ENCODE results near the gene DUSP7.

The DUSP7 gene

GRCh38 chr3:52070724-52071621, 14.6 kb upstream of the DUSP7 start:
- no peak for DNase-seq (ENCODE audit: low read depth, low spot score)
- no peak for TF ChIP-seq CTCF (IDR thresholded peaks at IDR 0.05; ENCODE audit: insufficient read depth, low read length, missing control alignments)
- H3K4me3 ChIP-seq (ENCODE audit: low read depth, low read length), result no peak overlapping the region
- CTCF ChIA-PET, result interaction anchor here (0.8 kb wide), 1 partner anchor 52 kb away, joined by 3 read pairs; no protein-coding TSS in a partner anchor
- POLR2A ChIA-PET, result no interaction called here

- POLR2A ChIA-PET, result no interaction called here
- no peak for DNase-seq (ENCODE audit: low read depth, low spot score)
- CTCF ChIA-PET, result interaction anchor here (1.8 kb wide), 1 partner anchor 53 kb away, joined by 4 read pairs; no protein-coding TSS in a partner anchor
- TF ChIP-seq CTCF (IDR thresholded peaks at IDR 0.05; ENCODE audit: insufficient read depth, low read length, missing control alignments), result no peak
- H3K4me3 ChIP-seq (ENCODE audit: low read depth, low read length), result no peak overlapping the region
These were observed 13.5 kb upstream of the DUSP7 start for GRCh38 chr3:52069855-52070254.

- H3K4me3 ChIP-seq (ENCODE audit: low read depth, low read length), result no peak overlapping the region
- ChIA-PET CTCF (interaction anchor here (1.8 kb wide), 1 partner anchor 54 kb away, joined by 4 read pairs; no protein-coding TSS in a partner anchor), POLR2A (no interaction called here)
- no peak for TF ChIP-seq CTCF (IDR thresholded peaks at IDR 0.05; ENCODE audit: insufficient read depth, low read length, missing control alignments)
- no peak for DNase-seq (ENCODE audit: low read depth, low spot score)
These were observed 12.8 kb upstream of the DUSP7 start for GRCh38 chr3:52069135-52069534.

GRCh38 chr3:52068730-52069129, 12.4 kb upstream of the DUSP7 start:
- no peak for TF ChIP-seq CTCF (IDR thresholded peaks at IDR 0.05; ENCODE audit: insufficient read depth, low read length, missing control alignments)
- CTCF ChIA-PET, result interaction anchor here (1.8 kb wide), 1 partner anchor 54 kb away, joined by 4 read pairs; no protein-coding TSS in a partner anchor
- no peak for DNase-seq (ENCODE audit: low read depth, low spot score)
- POLR2A ChIA-PET, result no interaction called here
- no peak overlapping the region for H3K4me3 ChIP-seq (ENCODE audit: low read depth, low read length)

- no peak for TF ChIP-seq CTCF (IDR thresholded peaks at IDR 0.05; ENCODE audit: insufficient read depth, low read length, missing control alignments)
- H3K4me3 ChIP-seq (ENCODE audit: low read depth, low read length), result no peak overlapping the region
- ChIA-PET POLR2A (interaction anchor here (0.7 to 1.1 kb wide), 2 partner anchors 14 to 19 kb away, joined by 3 to 5 read pairs; no protein-coding TSS in a partner anchor), CTCF (interaction anchor here (0.7 to 2.3 kb wide), 6 partner anchors 10 to 67 kb away, joined by 3 to 11 read pairs (median 6); partner anchors contain the start of gene DUSP7)
- no peak for DNase-seq (ENCODE audit: low read depth, low spot score)
These were observed 11.7 kb upstream of the DUSP7 start for GRCh38 chr3:52068055-52068571.

- TF ChIP-seq CTCF (IDR thresholded peaks at IDR 0.05; ENCODE audit: insufficient read depth, low read length, missing control alignments), result no peak
- no peak for DNase-seq (ENCODE audit: low read depth, low spot score)
- no peak overlapping the region for H3K4me3 ChIP-seq (ENCODE audit: low read depth, low read length)
- POLR2A ChIA-PET, result interaction anchor here (0.7 to 1.2 kb wide), 3 partner anchors 15 to 20 kb away, joined by 3 to 5 read pairs (median 4); no protein-coding TSS in a partner anchor
- CTCF ChIA-PET, result interaction anchor here (0.7 to 2.3 kb wide), 8 partner anchors 9 to 67 kb away, joined by 3 to 11 read pairs (median 4); partner anchors contain the start of gene DUSP7
These were observed 11.2 kb upstream of the DUSP7 start for GRCh38 chr3:52067526-52067925.
